ENCODE measurements around the gene TMUB1.

- TF ChIP-seq CTCF (conservative IDR thresholded peaks at IDR 0.05; ENCODE audit: low read depth, low read length) (no peak), EZH2 (IDR thresholded peaks at IDR 0.05; ENCODE audit: borderline replicate concordance, low read depth, low read length, poor library complexity, severe bottlenecking) (no peak)
Measured at GRCh38 chr7:151082141-151083070, 887 bp downstream of the TMUB1 start.
